Stimulated activated naive B cell treated with anti-CD40 and anti-IgM and Interleukin-4, amounts not matched to agents 10 μg/mL and 1 μg/mL and 100 μg/mL, for 72 hours (primary cell): Measurements from ENCODE around the gene LZTFL1.

ENCODE experiments used
- ATAC-seq, 2 donors: fragments of 150-1000 bp; cut with Tn5 transposase; replicated peaks; 2 replicates each; pipeline ENCODE4 v1.10.0; 2021; ENCODE audit warnings: moderate library complexity in 1 of 2
- DNase-seq: peaks from one replicate; pipeline ENCODE4 v3.0.0; 2021
- H3K27ac Mint-ChIP-seq: one replicate; pipeline ENCODE4 v1.8.0; 2022; ENCODE audit warnings: mild to moderate bottlenecking, mixed read lengths
- H3K27me3 Mint-ChIP-seq, 2 donors: one replicate each; pipeline ENCODE4 v1.8.0; 2022; ENCODE audit warnings: mixed read lengths in 2 of 2
- H3K36me3 Mint-ChIP-seq, 2 donors: one replicate each; pipeline ENCODE4 v1.8.0; 2022; ENCODE audit warnings: mixed read lengths in 2 of 2, mild to moderate bottlenecking in 1 of 2
- H3K4me1 Mint-ChIP-seq, 2 donors: one replicate each; pipeline ENCODE4 v1.8.0; 2022; ENCODE audit warnings: mixed read lengths in 2 of 2, mild to moderate bottlenecking in 1 of 2
- H3K4me3 Mint-ChIP-seq, 2 donors: one replicate each; pipeline ENCODE4 v1.8.0; 2022; ENCODE audit warnings: mild to moderate bottlenecking in 2 of 2, mixed read lengths in 2 of 2, moderate library complexity in 1 of 2
- H3K9me3 Mint-ChIP-seq, 2 donors: one replicate each; pipeline ENCODE4 v1.8.0; 2022; ENCODE audit warnings: mixed read lengths in 2 of 2, mild to moderate bottlenecking in 1 of 2

LZTFL1 gene

GRCh38 chr3:45807681-45808540, 34.0 kb downstream of the LZTFL1 start:
- no peak overlapping the region for H3K27ac Mint-ChIP-seq
- peaks cover 1 to 11% of the 10 kb centered on the region in 2 donors for H3K36me3 Mint-ChIP-seq
- H3K9me3 Mint-ChIP-seq: no peaks in the 10 kb centered on the region
- no peak for ATAC-seq
- H3K27me3 Mint-ChIP-seq: no peaks in the 10 kb centered on the region
- H3K4me3 Mint-ChIP-seq: no peak overlapping the region
- no peaks in the 10 kb centered on the region for H3K4me1 Mint-ChIP-seq
- DNase-seq: no peak

- Mint-ChIP-seq H3K27ac (no peak overlapping the region), H3K4me3 (no peak overlapping the region), H3K9me3 (no peaks in the 10 kb centered on the region), H3K27me3 (no peaks in the 10 kb centered on the region), H3K4me1 (no peaks in the 10 kb centered on the region), H3K36me3 (peaks cover 1 to 11% of the 10 kb centered on the region in 2 donors)
- ATAC-seq (no peak), DNase-seq (no peak)
Observed at GRCh38 chr3:45807133-45807532, 34.8 kb downstream of the LZTFL1 start.

GRCh38 chr3:45806072-45806471, 35.8 kb downstream of the LZTFL1 start:
- Mint-ChIP-seq H3K4me1 (no peaks in the 10 kb centered on the region), H3K9me3 (no peaks in the 10 kb centered on the region), H3K27ac (no peak overlapping the region), H3K36me3 (peaks cover under 1 to 7% of the 10 kb centered on the region in 2 donors), H3K27me3 (no peaks in the 10 kb centered on the region), H3K4me3 (no peak overlapping the region)
- DNase-seq (no peak), ATAC-seq (no peak)

GRCh38 chr3:45803252-45803935, 38.5 kb downstream of the LZTFL1 start:
- no peak overlapping the region for H3K4me3 Mint-ChIP-seq
- peaks cover 13 to 19% of the 10 kb centered on the region in 2 donors for H3K27me3 Mint-ChIP-seq
- peaks cover 0 to 6% of the 10 kb centered on the region in 2 donors for H3K36me3 Mint-ChIP-seq
- H3K9me3 Mint-ChIP-seq: no peaks in the 10 kb centered on the region
- H3K4me1 Mint-ChIP-seq: no peaks in the 10 kb centered on the region
- DNase-seq (no peak), ATAC-seq (no peak)
- no peak overlapping the region for H3K27ac Mint-ChIP-seq

- H3K27ac Mint-ChIP-seq: no peak overlapping the region
- no peaks in the 10 kb centered on the region for H3K4me1 Mint-ChIP-seq
- H3K27me3 Mint-ChIP-seq: peaks cover 25 to 29% of the 10 kb centered on the region in 2 donors
- H3K4me3 Mint-ChIP-seq: no peak overlapping the region
- H3K36me3 Mint-ChIP-seq: peaks cover 0 to 6% of the 10 kb centered on the region in 2 donors
- ATAC-seq (no peak), DNase-seq (no peak)
- no peaks in the 10 kb centered on the region for H3K9me3 Mint-ChIP-seq
Observed at GRCh38 chr3:45802146-45802545, 39.8 kb downstream of the LZTFL1 start.

- no peak overlapping the region for H3K4me3 Mint-ChIP-seq
- ATAC-seq: no peak
- peaks cover 0 to 5% of the 10 kb centered on the region in 2 donors for H3K36me3 Mint-ChIP-seq
- no peak for DNase-seq
- no peaks in the 10 kb centered on the region for H3K9me3 Mint-ChIP-seq
- H3K27ac Mint-ChIP-seq: no peak overlapping the region
- H3K4me1 Mint-ChIP-seq: peaks cover 5 to 12% of the 10 kb centered on the region in 2 donors
- peaks cover 39 to 42% of the 10 kb centered on the region in 2 donors for H3K27me3 Mint-ChIP-seq
Observed at GRCh38 chr3:45800611-45801010, 41.3 kb downstream of the LZTFL1 start.

- H3K27ac Mint-ChIP-seq: no peak overlapping the region
- no peak for ATAC-seq
- peaks cover 7 to 17% of the 10 kb centered on the region in 2 donors for H3K4me1 Mint-ChIP-seq
- no peak overlapping the region for H3K4me3 Mint-ChIP-seq
- no peak for DNase-seq
- peaks cover 46 to 47% of the 10 kb centered on the region in 2 donors for H3K27me3 Mint-ChIP-seq
- no peaks in the 10 kb centered on the region for H3K9me3 Mint-ChIP-seq
- H3K36me3 Mint-ChIP-seq: no peaks in the 10 kb centered on the region
Observed at GRCh38 chr3:45799586-45799985, 42.3 kb downstream of the LZTFL1 start.

- Mint-ChIP-seq H3K36me3 (no peaks in the 10 kb centered on the region), H3K27me3 (peaks cover 46 to 47% of the 10 kb centered on the region in 2 donors), H3K4me1 (peaks cover 9 to 17% of the 10 kb centered on the region in 2 donors), H3K9me3 (no peaks in the 10 kb centered on the region), H3K4me3 (no peak overlapping the region), H3K27ac (no peak overlapping the region)
- ATAC-seq (no peak), DNase-seq (no peak)
Observed at GRCh38 chr3:45798034-45798433, 43.9 kb downstream of the LZTFL1 start.

- no peak for ATAC-seq
- H3K4me3 Mint-ChIP-seq: peak overlapping the region; percentile 68 to 82
- H3K27me3 Mint-ChIP-seq: peaks cover 46 to 47% of the 10 kb centered on the region in 2 donors
- H3K36me3 Mint-ChIP-seq: no peaks in the 10 kb centered on the region
- peaks cover 9 to 21% of the 10 kb centered on the region in 2 donors for H3K4me1 Mint-ChIP-seq
- no peak for DNase-seq
- no peak overlapping the region for H3K27ac Mint-ChIP-seq
- H3K9me3 Mint-ChIP-seq: no peaks in the 10 kb centered on the region
Observed at GRCh38 chr3:45796902-45797637, 44.8 kb downstream of the LZTFL1 start.

GRCh38 chr3:45795882-45796765, 45.8 kb downstream of the LZTFL1 start, which contains the start of gene SLC6A20:
Gene SLC6A20 (minus strand): TSS chr3:45796536. CDS start chr3:45796419, 117 bp downstream.
- Mint-ChIP-seq H3K27ac (no peak within 1 kb of the TSS), H3K36me3 (no peaks in the 10 kb centered on the region), H3K9me3 (no peaks in the 10 kb centered on the region), H3K4me3 (peak within 1 kb of the TSS; percentile 79 to 82), H3K27me3 (peaks cover 46 to 47% of the 10 kb centered on the region in 2 donors), H3K4me1 (peaks cover 17 to 30% of the 10 kb centered on the region in 2 donors)
- ATAC-seq (peak; percentile 68), DNase-seq (no peak)

- Mint-ChIP-seq H3K36me3 (peaks cover 0 to 4% of the 10 kb centered on the region in 2 donors), H3K27ac (no peak overlapping the region), H3K4me1 (peaks cover 21 to 34% of the 10 kb centered on the region in 2 donors), H3K4me3 (peak overlapping the region; percentile 79 to 82), H3K27me3 (peaks cover 45 to 46% of the 10 kb centered on the region in 2 donors), H3K9me3 (peaks cover under 1 to 4% of the 10 kb centered on the region in 2 donors)
- ATAC-seq: no peak
- no peak for DNase-seq
Observed at GRCh38 chr3:45795509-45795881, 46.4 kb downstream of the LZTFL1 start.

GRCh38 chr3:45794660-45795059, 47.3 kb downstream of the LZTFL1 start:
- H3K27me3 Mint-ChIP-seq: peaks cover 39 to 45% of the 10 kb centered on the region in 2 donors
- peaks cover 6 to 11% of the 10 kb centered on the region in 2 donors for H3K9me3 Mint-ChIP-seq

GRCh38 chr3:45794177-45794560, 47.8 kb downstream of the LZTFL1 start:
- Mint-ChIP-seq H3K4me1 (peaks cover 22 to 34% of the 10 kb centered on the region in 2 donors), H3K27ac (no peak overlapping the region), H3K36me3 (peaks cover 0 to 11% of the 10 kb centered on the region in 2 donors), H3K27me3 (peaks cover 34 to 40% of the 10 kb centered on the region in 2 donors), H3K9me3 (peaks cover 6 to 12% of the 10 kb centered on the region in 2 donors), H3K4me3 (no peak overlapping the region)
- ATAC-seq: no peak
- no peak for DNase-seq

More at GRCh38 chr3:45794660-45795059, 47.3 kb downstream of the LZTFL1 start:
- no peak for ATAC-seq
- DNase-seq: no peak
- peaks cover 22 to 34% of the 10 kb centered on the region in 2 donors for H3K4me1 Mint-ChIP-seq
- H3K36me3 Mint-ChIP-seq: peaks cover 0 to 11% of the 10 kb centered on the region in 2 donors
- no peak overlapping the region for H3K27ac Mint-ChIP-seq
- no peak overlapping the region for H3K4me3 Mint-ChIP-seq
